Head of caudate nucleus (tissue), 42 donors: Measurements from ENCODE around the gene DMBT1.

ENCODE experiments used
- DNase-seq, 42 donors: peaks; one replicate each; pipeline versions ENCODE4 v3.0.0 to v3.0.0-alpha.2; 2020 to 2021; ENCODE audit warnings: mixed read lengths in 7 of 42
- intact Hi-C: fragments of 100-400 bp; cut with DNase I; formaldehyde crosslinking; loops from one replicate; pipeline ENCODE4 v1.15.0; 2022

The DMBT1 gene

DNA sequence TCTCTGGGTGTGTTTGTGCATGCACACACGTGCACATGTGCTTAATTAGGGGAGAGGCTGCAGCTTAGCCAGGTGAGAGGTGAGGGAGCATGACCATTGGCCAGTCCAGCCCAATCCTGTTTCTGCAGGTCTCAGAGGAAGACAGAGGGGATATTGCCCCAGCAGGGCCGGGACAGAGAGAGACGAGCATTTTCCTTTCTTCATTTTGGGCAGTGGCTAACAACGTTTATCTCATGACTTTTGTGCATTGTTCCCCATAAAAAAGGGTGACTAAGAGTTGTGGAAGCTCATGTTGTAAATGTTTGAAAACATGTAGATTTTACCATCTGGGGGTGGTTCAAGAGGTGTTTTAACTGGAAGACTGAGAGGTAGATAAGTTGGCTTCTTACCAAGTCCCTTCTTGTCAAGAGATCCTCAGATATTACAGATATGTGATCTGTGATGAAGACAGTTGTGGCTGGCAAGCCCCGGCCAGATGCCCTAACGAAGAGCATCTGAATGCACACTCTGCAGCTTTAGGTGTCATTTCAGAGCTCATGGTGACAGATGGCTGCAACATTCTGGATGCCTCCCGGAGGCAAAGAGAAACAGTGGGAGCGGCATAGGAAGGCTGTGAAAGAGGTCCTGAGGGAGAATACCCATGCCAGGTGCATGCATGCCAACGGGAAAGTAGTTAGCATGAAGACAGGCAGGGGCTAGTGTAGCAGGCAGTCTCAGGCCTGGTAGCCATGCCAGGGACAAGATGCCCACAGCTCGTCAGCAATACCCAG lies 16.7 kb upstream of the DMBT1 start:
- intact Hi-C loops: no loop called here
- DNase-seq: no peak

DNA sequence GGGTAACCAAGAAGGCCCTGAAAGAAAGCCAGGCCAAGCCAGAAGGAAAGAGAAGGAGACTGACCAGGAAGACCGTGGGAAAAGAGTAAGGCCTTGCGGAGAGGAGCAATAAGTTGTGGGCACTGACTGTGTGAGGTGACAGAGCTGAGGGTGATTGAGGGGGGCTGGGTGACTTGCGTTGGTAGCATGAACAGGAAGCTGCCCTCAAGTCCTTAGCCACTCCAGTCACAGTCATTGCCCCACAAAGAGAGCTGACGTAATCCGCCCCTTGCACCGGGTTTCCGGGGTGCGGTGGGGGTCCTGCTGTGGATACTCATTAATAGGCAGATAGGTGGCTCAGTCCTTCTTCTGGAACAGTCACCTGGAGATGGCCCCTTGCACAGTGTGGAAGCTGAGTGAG lies 16.1 kb upstream of the DMBT1 start:
- no peak for DNase-seq
- intact Hi-C loops: no loop called here

DNA sequence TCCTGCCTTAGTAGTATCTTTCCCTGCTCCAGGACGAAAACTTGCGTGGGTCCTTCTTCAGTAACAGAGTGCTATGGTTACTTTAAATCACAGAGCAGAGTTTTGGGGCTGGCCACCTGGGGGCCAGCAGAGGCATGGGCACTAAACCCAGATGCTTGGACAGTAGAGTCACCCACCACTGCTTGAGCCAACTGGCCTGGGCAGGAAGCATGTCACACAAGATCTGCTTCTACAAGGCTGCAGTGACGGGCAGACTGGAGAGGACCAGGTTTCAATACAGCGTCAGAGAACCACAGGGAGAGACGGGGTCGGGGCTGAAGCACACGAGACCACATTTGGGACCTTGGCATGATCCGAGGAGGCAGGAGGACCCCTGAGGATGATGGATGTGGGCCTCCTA lies 14.3 kb upstream of the DMBT1 start:
- peak in 1 of 42 donors; percentile 21 for DNase-seq
- intact Hi-C loops: no loop called here

DNA sequence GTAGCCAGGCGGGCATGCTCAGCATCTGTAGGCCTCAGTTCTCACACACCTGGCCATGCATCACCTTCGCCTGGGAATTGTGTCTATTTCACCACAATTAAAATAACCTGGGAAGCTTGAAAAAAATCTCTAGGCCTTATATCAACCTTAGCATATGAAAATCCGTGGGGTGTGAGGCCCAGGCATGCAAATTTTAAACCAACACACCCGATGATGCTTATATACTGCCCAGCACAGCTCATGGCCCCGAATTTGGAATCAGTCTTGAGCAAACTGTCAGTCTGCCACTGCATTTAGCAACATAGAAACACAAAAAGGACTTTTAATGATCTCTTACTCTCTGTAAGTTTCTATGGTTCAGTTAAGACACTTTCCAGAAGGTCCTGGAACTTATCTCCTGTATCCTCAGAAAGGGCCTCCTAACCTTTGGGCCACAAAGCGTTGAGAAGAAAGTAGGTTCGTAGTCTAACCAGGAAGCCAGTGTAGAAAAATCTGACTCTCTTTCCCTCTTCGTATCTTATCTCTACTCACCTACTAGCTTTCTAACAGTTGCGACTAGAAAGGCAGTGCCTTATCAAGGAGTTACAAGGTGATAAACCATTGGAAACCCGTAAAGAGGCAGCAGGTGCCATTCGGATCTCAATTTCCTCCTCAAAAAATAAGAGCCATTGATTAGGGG lies 12.0 kb upstream of the DMBT1 start:
- peak in 1 of 42 donors; percentile 18 for DNase-seq
- intact Hi-C loops: no loop called here

DNA sequence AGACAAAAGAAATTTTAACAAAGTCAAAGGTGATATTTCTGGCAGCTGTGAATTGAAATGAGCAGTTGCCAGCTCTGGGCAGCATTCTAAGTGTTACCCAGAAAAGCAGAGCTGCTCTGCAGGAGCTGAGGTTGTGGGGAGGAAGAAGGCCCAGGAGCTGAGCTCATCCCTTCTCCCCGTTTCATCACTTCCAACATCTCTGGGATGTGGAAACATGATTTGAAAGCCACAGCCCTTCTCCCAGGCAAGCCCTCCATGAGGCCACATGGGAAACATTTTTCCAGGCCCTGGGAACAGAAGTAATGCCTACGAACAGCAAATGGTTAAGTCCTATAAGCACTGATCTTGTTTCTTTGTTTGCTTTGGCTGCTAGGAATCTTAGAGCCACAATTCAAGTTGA lies 10.9 kb upstream of the DMBT1 start:
- peak in 1 of 42 donors; percentile 2 for DNase-seq
- intact Hi-C loops: no loop called here

DNA sequence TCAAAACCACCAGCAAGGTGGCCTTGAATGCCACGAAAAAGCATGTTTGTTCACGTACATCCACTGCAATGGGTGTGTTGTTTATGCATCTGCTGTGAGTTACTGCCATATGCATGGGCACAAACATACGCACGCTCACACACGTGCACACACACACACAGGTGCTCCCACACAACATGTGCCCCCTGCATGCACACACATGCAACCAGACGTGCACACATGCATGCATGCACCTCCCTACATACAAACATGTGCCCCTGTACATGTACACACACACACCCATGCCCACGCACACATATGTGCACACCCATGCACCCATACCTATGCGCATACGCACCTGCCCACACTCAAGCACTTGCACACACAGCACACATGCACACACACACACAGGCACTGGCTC lies 10.1 kb upstream of the DMBT1 start:
- DNase-seq: no peak
- intact Hi-C loops: no loop called here

DNA sequence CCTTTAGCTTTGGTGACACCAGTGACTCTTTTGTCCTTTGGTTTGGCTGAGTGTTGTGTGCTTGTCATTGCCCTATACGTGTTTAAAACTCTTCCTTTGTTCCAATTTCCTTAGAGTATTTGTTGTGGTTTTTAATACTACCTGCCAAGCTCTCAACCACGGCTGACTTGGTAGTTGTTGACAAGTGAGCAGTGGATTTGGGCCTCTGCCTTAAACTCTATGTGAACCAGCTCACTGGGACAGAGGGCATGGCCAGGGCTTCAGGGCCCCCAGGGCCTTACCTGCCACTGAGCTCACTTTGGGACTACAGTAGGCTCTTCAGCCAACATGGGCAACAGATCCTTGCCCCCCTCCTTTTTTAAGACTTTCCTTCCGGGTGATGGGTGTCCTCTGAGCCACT lies 9.6 kb upstream of the DMBT1 start:
- intact Hi-C loops: no loop called here
- DNase-seq: no peak

DNA sequence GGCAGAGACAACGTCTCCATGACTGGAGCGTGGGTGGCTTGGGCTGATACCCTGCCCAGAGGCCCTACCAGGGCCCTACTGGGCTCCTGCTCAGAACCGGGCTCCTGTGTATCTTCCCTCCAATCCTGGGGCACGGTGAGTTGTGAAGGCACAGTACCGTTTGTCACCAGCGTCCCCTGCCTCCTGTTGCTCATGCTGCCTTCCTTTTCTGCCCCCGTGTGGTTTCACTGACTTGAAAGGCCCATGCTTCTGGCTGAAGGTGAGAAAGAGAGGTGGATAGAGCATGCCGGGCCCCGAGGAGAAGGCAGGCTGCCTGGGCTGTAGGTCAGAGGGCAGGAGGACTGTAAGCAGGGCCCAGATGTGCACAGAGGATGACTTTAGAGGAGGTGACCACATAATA lies 9.1 kb upstream of the DMBT1 start:
- intact Hi-C loops: no loop called here
- peak in 27 of 42 donors; percentile 3 to 61 (median 28) for DNase-seq

DNA sequence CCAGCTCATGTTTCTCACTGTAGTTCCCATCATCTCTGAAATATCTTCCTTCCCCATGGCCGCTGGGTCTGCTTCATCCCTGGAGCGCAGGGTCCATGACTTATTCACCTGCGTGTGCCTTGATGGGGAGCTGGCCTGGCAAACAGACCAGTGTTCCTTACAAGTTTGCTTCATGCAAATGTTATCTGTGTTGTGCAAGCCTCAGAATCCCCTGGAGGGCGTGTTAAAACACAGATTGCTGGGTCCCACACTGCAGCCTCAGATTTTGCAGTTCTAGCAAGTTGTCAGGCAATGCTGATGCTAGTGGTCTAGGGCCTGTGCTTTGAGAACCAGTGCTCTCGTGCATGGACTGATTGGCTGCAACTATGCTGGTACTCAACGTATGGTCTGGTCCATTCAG lies 7.2 kb upstream of the DMBT1 start:
- intact Hi-C loops: no loop called here
- peak in 1 of 42 donors; percentile 12 for DNase-seq

DNA sequence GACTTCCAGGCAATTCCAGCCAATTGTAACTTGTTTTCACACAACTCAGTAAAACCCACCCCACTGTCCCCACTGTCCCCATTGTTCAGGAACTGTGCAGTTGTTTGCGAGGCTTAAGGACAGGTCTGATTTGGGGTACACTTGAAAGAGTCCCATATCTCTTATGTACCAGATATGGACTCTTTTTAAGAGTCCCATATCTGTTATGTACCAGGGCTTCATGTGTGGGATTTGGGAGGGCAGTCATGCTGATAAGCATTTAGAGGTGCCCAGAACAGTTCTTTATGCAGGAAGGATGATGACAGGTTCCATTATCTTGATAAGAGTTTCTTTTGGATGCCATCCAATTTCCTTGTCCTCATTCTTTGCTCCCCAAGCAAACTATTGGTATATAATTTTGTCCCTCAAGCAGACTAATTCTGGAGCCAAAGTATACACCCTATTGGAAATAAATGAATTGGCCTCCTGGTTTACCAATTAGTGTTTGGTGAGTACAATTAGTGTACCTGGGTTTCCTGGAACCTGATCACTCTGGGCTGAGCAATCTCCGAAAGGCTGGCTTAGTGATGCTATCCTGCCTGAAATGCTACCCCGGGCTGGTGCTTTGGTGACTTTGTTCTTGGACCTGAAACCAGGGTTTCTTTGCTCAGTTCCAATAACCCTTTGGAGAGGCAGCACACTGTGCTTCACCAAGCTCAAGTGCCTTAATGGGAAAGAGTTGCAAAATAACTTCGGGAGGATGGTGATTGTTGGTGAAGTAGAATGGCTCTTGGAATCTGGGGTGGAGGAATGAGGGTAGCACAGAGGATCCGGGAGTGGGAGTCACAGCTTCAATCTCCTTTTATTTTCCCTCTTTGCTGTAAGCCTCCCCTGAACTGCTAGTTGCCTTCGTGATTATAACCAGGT lies 6.2 kb upstream of the DMBT1 start:
- intact Hi-C loops: no loop called here
- peak in 1 of 42 donors; percentile 16 for DNase-seq

DNA sequence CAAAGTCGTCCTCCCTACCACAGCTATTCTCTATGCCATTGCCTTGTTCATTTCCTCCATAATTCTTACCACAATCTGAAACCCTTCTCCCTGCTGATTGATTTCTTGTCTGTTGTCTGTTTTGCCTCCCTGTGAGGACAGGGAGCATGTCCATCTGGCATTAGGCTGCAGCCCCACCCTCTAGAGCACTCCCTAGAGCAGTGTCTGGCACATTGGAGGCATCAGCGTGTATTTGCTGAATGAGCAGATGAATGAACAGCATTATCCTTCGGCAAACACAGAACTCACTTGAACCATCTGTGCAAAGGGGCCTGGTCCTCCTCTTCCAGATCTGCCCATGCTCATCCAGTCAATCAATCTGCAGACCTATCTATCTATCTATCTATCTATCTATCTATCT lies 5.1 kb upstream of the DMBT1 start:
- intact Hi-C loops: no loop called here
- DNase-seq: peak in 3 of 42 donors; percentile 9 to 17 (median 12)

DNA sequence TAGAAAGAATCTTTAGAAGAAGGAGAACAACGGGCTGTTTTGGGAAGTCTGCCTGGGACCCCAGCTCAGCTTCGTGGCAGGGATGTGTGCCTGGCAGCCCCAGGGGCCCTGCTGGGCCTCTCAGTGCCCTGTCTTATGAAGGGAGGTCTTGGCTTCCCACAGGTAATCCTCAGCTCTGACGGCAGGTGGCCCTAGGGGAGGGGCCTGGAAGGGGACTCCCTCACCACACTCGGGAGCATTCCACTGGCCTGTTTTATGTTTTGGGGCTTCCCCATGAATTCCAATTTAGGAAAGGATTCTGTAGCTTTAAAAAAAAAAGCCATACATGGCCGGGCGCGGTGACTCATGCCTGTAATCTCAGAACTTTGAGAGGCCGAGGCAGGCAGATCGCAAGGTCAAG lies 3.0 kb upstream of the DMBT1 start:
- peak in 1 of 42 donors; percentile 0 for DNase-seq
- intact Hi-C loops: no loop called here

DNA sequence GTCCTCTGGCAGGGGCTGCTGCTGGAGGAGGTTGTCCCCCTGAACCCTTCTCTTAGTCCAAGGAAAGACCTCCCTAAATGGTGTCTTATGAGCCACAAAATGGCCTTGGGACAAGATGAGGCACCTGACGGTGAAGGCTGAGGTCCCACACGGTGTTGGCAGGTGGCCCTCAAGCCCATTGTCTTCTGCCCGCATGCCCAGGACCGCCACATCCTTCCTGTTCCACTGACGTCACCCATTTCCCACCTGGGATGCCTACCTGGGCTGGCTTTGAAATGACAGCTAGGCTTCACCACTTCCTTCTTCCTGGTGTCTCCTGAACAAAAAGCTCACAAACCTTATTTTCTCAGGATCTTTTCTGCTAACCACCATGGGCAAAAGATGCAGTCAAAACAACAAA lies 2.1 kb upstream of the DMBT1 start:
- DNase-seq: peak in 1 of 42 donors; percentile 21
- intact Hi-C loops: no loop called here

DNA sequence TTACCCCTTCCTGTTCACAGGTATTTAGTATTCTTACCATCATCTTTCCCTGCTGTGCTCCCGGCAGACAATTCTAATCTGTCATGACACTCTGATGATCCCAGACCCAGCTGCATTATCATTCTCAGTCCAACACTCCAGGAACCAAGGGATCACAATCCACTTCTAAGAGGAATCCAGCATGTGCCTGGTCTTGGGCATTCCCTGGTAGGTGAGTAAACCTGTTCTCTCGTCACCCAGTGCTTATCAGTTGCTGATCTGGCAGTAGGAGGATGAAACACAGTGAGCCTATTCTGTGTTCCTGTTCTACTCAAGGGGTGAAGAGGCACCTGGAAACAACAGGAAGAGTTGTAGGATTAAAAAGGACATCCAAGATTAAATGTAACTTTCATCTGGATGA lies 1.3 kb upstream of the DMBT1 start:
- intact Hi-C loops: no loop called here
- DNase-seq: peak in 1 of 42 donors; percentile 6

DNA sequence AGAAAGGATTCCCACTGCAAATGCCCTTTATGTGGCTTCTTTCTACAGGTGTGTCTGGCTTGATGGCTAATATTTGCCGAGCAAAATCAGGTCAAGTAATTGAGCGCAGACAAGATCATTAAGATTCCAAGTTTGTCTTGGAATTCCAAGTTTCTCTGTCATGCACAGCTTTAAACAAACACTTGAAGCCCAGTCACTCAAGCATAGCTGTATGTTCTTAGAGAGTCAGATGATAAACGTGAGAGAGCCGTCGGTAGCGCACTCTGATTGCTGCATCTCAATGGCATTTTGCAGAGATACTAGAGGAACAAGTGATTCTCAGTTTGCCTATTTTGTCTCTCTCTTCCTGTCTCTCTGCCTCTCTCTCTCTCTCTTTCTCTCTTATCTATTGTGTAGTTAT lies 658 bp downstream of the DMBT1 start:
- intact Hi-C loops: loop anchor here (10.0 kb wide), 1 partner anchor 46 kb away; no protein-coding TSS in a partner anchor
- DNase-seq: no peak

DNA sequence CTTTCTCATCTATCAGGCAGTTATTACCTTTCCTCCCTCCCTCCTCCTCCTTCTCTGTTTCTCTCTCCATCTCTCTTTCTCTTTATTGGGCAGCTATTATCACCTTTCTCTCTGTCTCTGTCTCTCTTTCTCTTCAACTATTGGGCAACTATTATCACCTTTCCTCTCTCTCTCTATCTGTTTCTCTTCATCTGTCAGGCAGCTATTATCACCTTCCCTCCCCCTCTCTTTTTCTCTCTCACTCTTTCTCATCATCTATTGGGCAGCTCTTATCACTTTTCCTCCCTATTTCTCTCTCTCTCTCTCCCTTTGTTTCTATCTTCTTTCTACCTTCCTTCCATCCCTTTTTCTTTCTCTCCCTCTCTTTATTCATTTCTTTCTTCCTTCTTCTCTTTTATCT lies 1.2 kb downstream of the DMBT1 start:
- no peak for DNase-seq
- intact Hi-C loops: loop anchor here (10.0 kb wide), 1 partner anchor 47 kb away; no protein-coding TSS in a partner anchor

DNA sequence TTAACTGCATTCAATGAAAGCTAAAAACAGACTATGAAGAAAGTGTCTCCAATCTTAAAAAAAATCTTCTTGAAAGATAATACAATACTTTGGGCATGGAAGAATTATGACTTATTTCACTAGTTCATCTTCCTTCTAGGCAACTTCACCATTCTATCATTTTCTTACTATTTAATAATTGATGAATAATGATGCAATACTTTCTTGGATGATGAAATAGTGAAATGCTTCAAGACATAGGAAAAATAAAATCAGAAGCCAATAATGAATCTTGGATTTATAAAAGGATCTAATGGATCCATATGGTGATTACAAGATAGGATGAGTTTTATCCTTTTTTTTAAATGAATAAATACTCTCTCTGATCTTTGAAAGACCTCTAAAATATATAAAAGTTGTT lies 4.4 kb downstream of the DMBT1 start:
- intact Hi-C loops: loop anchor here (5.0 to 10.0 kb wide), 2 partner anchors 50 to 128 kb away; no protein-coding TSS in a partner anchor
- no peak for DNase-seq

DNA sequence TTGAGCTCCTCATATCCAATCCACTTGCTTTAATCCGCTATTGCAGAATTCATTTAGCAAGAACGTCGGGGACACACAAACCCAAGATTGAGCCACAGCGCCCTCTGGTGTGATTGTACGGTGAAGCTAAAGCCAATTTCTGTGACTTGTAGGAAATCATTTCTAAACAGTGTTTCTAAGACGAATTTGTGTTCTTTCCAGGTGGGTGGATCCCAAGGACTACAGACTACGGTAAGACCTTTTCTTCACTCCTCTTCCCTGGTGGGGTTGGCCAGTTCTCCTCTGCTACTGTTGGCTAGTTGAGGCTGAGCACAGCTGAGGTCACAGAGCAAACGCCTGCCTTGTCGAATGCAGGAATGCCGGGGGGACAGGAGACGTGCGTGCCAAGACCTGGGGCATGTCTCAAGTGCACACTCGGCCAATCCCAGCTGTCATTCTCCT lies 5.2 kb downstream of the DMBT1 start:
- intact Hi-C loops: loop anchor here (5.0 to 10.0 kb wide), 2 partner anchors 51 to 128 kb away; no protein-coding TSS in a partner anchor
- peak; percentile 56 to 96 (median 88) for DNase-seq

DNA sequence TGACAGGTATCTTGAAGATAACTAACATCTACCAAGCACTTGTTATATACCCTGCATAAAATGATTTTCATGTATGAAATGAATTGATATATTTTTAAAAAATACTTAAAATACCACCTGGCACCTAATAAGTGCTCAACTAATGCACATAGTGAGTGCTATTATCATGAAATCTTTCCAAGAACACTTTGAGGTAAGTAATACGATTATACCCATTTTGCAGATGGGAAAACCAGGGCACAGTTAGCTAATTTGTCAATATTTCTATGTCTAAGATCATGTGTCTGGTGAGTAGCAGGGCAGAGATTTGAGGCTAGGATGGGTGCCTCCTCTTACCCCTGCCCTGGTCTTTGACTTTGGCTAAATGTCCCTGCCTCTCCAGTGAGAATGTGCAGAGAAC lies 6.1 kb downstream of the DMBT1 start:
- intact Hi-C loops: loop anchor here (5.0 to 10.0 kb wide), 2 partner anchors 52 to 129 kb away; no protein-coding TSS in a partner anchor
- DNase-seq: no peak
